HCT116 (cell line): ENCODE measurements around the gene TRAPPC12. TPM values are rescaled to one million over a fixed set of nuclear protein-coding genes. Genes with fewer than 3 reads are reported as not detected.

Experiments
- ATAC-seq: fragments of 200-7000 bp; cut with Tn5 transposase; 2 replicates; pipeline ENCODE4 v1.9.1; 2020; ENCODE audit warnings: mild to moderate bottlenecking, moderate library complexity
- BruUV-seq: library from RNA; stranded (reverse); fragments of 400-500 nt; replicated peaks from 2 replicates; lab custom pipeline; 2021; lab: Mats Ljungman, UMichigan
- CTCF ChIA-PET: fragments of 300-600 bp; sonication (Branson Sonifier 250); formaldehyde crosslinking; loops from one replicate; lab custom pipeline; 2021; ENCODE audit warnings: antibody characterized with exemption; lab: Charles Lee
- POLR2A ChIA-PET: fragments of 300-600, 350-600 bp; sonication (Branson Sonifier 250); formaldehyde crosslinking; loops from one replicate; lab custom pipeline; 2021; ENCODE audit warnings: antibody characterized with exemption; lab: Charles Lee
- RAD21 ChIA-PET, 2 experiments: fragments of 300-600 bp; sonication (Branson Sonifier 250); formaldehyde crosslinking; loops; one replicate each; lab custom pipeline; 2023; ENCODE audit warnings: low total read pairs in 2 of 2; ENCODE audit not compliant: uncharacterized antibody in 2 of 2, unreplicated experiment in 2 of 2, low non-redundant PET in 1 of 2; lab: Charles Lee
- DNase-seq: peaks from one replicate; pipeline ENCODE4 v3.0.0-alpha.2; 2010; ENCODE audit warnings: low read depth, low spot score
- H2AFZ ChIP-seq: fragments of 200-600 bp; shearing (Covaris generic), sonication (generic); 2 replicates; pipeline ENCODE4 v1.6.1; 2017; ENCODE audit warnings: low read depth, mixed run types, mixed read lengths, antibody characterized with exemption, low read length; ENCODE audit not compliant: poor library complexity, severe bottlenecking
- H3K27ac ChIP-seq: 2 replicates; pipeline ENCODE4 v1.5.1; 2012; ENCODE audit warnings: low read depth, low read length
- H3K27me3 ChIP-seq: fragments of 200-600 bp; sonication (generic); 2 replicates; pipeline ENCODE4 v1.6.1; 2016; ENCODE audit warnings: mixed run types, low read length, mixed read lengths; ENCODE audit not compliant: insufficient read depth
- H3K36me3 ChIP-seq, 2 experiments: fragments of 200-500 bp in 1 of 2; fragments of 200-600 bp in 1 of 2; sonication (Bioruptor generic) in 1 of 2; sonication (generic) in 1 of 2; 2 replicates each; pipeline versions ENCODE4 v1.5.1 to v1.6.1; 2014 to 2016; ENCODE audit warnings: low read length in 2 of 2, inconsistent platforms in 1 of 2, mixed read lengths in 1 of 2, mixed run types in 1 of 2; ENCODE audit not compliant: insufficient read depth in 2 of 2, control insufficient read depth in 1 of 2
- H3K4me1 ChIP-seq, 2 experiments: fragments of 200-600 bp in 1 of 2; sonication (generic) in 1 of 2; 2 replicates each; pipeline versions ENCODE4 v1.5.1 to v1.6.1; 2012 to 2017; ENCODE audit warnings: low read length in 2 of 2, inconsistent platforms in 1 of 2, mild to moderate bottlenecking in 1 of 2, mixed read lengths in 1 of 2, mixed run types in 1 of 2, moderate library complexity in 1 of 2; ENCODE audit not compliant: insufficient read depth in 2 of 2, control insufficient read depth in 1 of 2
- H3K4me2 ChIP-seq: fragments of 200-600 bp; sonication (generic); 2 replicates; pipeline ENCODE4 v1.6.1; 2017; ENCODE audit warnings: mixed run types, low read length, mixed read lengths
- H3K4me3 ChIP-seq, 2 experiments: fragments of 200-600 bp in 1 of 2; sonication (generic) in 1 of 2; replicated peaks in 1 of 2; 2 replicates each; pipeline ENCODE4 v1.5.1; 2011 to 2016; ENCODE audit warnings: low read length in 2 of 2, control low read depth in 1 of 2, low read depth in 1 of 2, mild to moderate bottlenecking in 1 of 2, mixed read lengths in 1 of 2, mixed run types in 1 of 2
- H3K79me2 ChIP-seq: fragments of 200-600 bp; sonication (generic); 2 replicates; pipeline ENCODE4 v1.6.1; 2017; ENCODE audit warnings: mild to moderate bottlenecking, mixed run types, low read length, moderate library complexity, mixed read lengths; ENCODE audit not compliant: insufficient read depth
- H3K9ac ChIP-seq: fragments of 200-600 bp; sonication (generic); 2 replicates; pipeline ENCODE4 v1.6.1; 2016; ENCODE audit warnings: low read length, mixed read lengths
- H3K9me2 ChIP-seq: fragments of 200-600 bp; sonication (generic), shearing (Covaris generic); 2 replicates; pipeline ENCODE4 v1.6.1; 2017; ENCODE audit warnings: mixed run types, mild to moderate bottlenecking, moderate library complexity; ENCODE audit not compliant: insufficient read depth
- H3K9me3 ChIP-seq, 2 experiments: fragments of 200-500 bp in 1 of 2; fragments of 200-600 bp in 1 of 2; sonication (Bioruptor generic) in 1 of 2; sonication (generic) in 1 of 2; 2 replicates each; pipeline ENCODE4 v1.6.1; 2014 to 2017; ENCODE audit warnings: low read length in 2 of 2, mixed read lengths in 2 of 2, inconsistent platforms in 1 of 2, low read depth in 1 of 2, mild to moderate bottlenecking in 1 of 2, mixed run types in 1 of 2, moderate library complexity in 1 of 2; ENCODE audit not compliant: control insufficient read depth in 1 of 2, insufficient read depth in 1 of 2
- H4K20me1 ChIP-seq: fragments of 200-600 bp; sonication (generic), shearing (Covaris generic); 2 replicates; pipeline ENCODE4 v1.6.1; 2017; ENCODE audit warnings: mixed run types, mild to moderate bottlenecking, moderate library complexity; ENCODE audit not compliant: insufficient read depth
- ATF3 ChIP-seq: IDR thresholded peaks from 2 replicates; pipeline ENCODE4 v1.6.1; 2012
- CBX3 ChIP-seq: IDR thresholded peaks from 2 replicates; pipeline ENCODE4 v1.6.1; 2012; ENCODE audit warnings: low read depth
- CEBPB ChIP-seq: IDR thresholded peaks from 2 replicates; pipeline ENCODE4 v1.6.1; 2012; ENCODE audit warnings: low read depth
- CTCF ChIP-seq, 3 experiments: fragments of 200-600 bp in 1 of 3; sonication (generic) in 1 of 3; IDR thresholded peaks in 2 of 3; conservative IDR thresholded peaks in 1 of 3; 2 replicates each; pipeline ENCODE4 v1.5.1; 2012 to 2017; ENCODE audit warnings: low read depth in 2 of 3, low read length in 2 of 3, antibody characterized with exemption in 1 of 3, borderline replicate concordance in 1 of 3, control low read depth in 1 of 3, mild to moderate bottlenecking in 1 of 3, mixed read lengths in 1 of 3, mixed run types in 1 of 3, moderate library complexity in 1 of 3; ENCODE audit not compliant: insufficient read depth in 1 of 3
- EGR1 ChIP-seq: IDR thresholded peaks from 2 replicates; pipeline ENCODE4 v1.6.1; 2012; ENCODE audit warnings: low read depth
- EZH2phosphoT487 ChIP-seq: fragments of 200-600 bp; IDR thresholded peaks from 2 replicates; pipeline ENCODE4 v1.6.1; 2018; ENCODE audit warnings: antibody characterized with exemption, borderline replicate concordance
- FOSL1 ChIP-seq: IDR thresholded peaks from 2 replicates; pipeline ENCODE4 v1.6.1; 2012; ENCODE audit warnings: low read depth
- JUND ChIP-seq: IDR thresholded peaks from 2 replicates; pipeline ENCODE4 v1.6.1; 2012
- MAX ChIP-seq: IDR thresholded peaks from 2 replicates; pipeline ENCODE4 v1.6.1; 2012
- REST ChIP-seq: IDR thresholded peaks from 2 replicates; pipeline ENCODE4 v1.6.1; 2012; ENCODE audit warnings: low read depth
- SIN3A ChIP-seq: IDR thresholded peaks from 2 replicates; pipeline ENCODE4 v1.6.1; 2012; ENCODE audit warnings: low read depth
- SP1 ChIP-seq: IDR thresholded peaks from 2 replicates; pipeline ENCODE4 v1.6.1; 2012; ENCODE audit warnings: low read depth
- TCF7L2 ChIP-seq: IDR thresholded peaks from 2 replicates; pipeline ENCODE4 v1.7.0; 2011; ENCODE audit warnings: borderline replicate concordance, inconsistent platforms; ENCODE audit not compliant: insufficient read depth, insufficient read length; ENCODE audit errors: extremely low read depth
- ZFX ChIP-seq: fragments of 450-650 bp; IDR thresholded peaks from 2 replicates; pipeline ENCODE4 v1.6.1; 2017
- ZNF274 ChIP-seq: fragments of 200-500 bp; sonication (Bioruptor generic); IDR thresholded peaks from 2 replicates; pipeline ENCODE4 v1.6.1; 2014; ENCODE audit warnings: mild to moderate bottlenecking, low read depth, low read length, inconsistent platforms
- intact Hi-C: fragments of 100-400 bp; cut with micrococcal nuclease; formaldehyde crosslinking; loops from 2 replicates; pipeline ENCODE4 v1.10.0; 2022
- total RNA-seq: library from RNA; stranded (reverse); gene quantifications from one replicate; pipeline ENCODE4 v1.2.1, GENCODE V29; 2021; ENCODE audit not compliant: unreplicated experiment

TRAPPC12 gene
- total RNA-seq, 1 experiment from 2014 or later = 47.4 TPM

GRCh38 chr2:3480352-3481010 lies 101.0 kb downstream of the TRAPPC12 start:
- ChIA-PET CTCF (interaction anchor here (1.1 kb wide), 1 partner anchor 57 kb away, joined by 3 read pairs; no protein-coding TSS in a partner anchor), RAD21 (no interaction called here), POLR2A (no interaction called here)
- Histone ChIP-seq H3K4me3 (no peak overlapping the region), H2AFZ (no peak overlapping the region), H3K79me2 (no peaks in the 10 kb centered on the region), H3K9me3 (no peaks in the 10 kb centered on the region), H3K27ac (no peak overlapping the region), H3K4me1 (no peaks in the 10 kb centered on the region), H3K4me2 (no peak overlapping the region), H4K20me1 (no peaks in the 10 kb centered on the region), H3K27me3 (no peaks in the 10 kb centered on the region), H3K9ac (no peak overlapping the region), H3K9me2 (no peaks in the 10 kb centered on the region), H3K36me3 (peaks cover 0 to 2% of the 10 kb centered on the region in 2 experiments; a peak in 1 of 4 replicates)
- BruUV-seq = no TSS peak
- intact Hi-C loops = no loop called here
- ATAC-seq = no peak
- no peak for DNase-seq
- TF ChIP-seq EZH2phosphoT487 (no peak), SIN3A (no peak), CTCF (IDR thresholded peaks at IDR 0.05 in 2 of 3, conservative IDR thresholded peaks at IDR 0.05 in 1 of 3; ENCODE audit: borderline replicate concordance in 1 of 3, insufficient read depth in 1 of 3, low read depth in 2 of 3, low read length in 2 of 3) (no peak), ATF3 (no peak)

GRCh38 chr2:3481011-3481400 lies 101.5 kb downstream of the TRAPPC12 start:
- H4K20me1 ChIP-seq = no peaks in the 10 kb centered on the region
- H3K9ac ChIP-seq = no peak overlapping the region
- POLR2A ChIA-PET = no interaction called here
- H3K4me3 ChIP-seq = no peak overlapping the region
- no peaks in the 10 kb centered on the region for H3K27me3 ChIP-seq
- no peaks in the 10 kb centered on the region for H3K79me2 ChIP-seq
- TF ChIP-seq CEBPB (no peak), FOSL1 (no peak), EGR1 (no peak), JUND (no peak), MAX (no peak), EZH2phosphoT487 (no peak), ZFX (no peak), ZNF274 (no peak), TCF7L2 (no peak), REST (no peak), SP1 (no peak), CBX3 (no peak)
- DNase-seq (no peak), ATAC-seq (no peak)
- H3K9me2 ChIP-seq = no peaks in the 10 kb centered on the region
- H3K27ac ChIP-seq = no peak overlapping the region
- RAD21 ChIA-PET = no interaction called here
- H3K4me2 ChIP-seq = no peak overlapping the region
- no TSS peak for BruUV-seq
- CTCF ChIA-PET = interaction anchor here (1.1 kb wide), 1 partner anchor 57 kb away, joined by 3 read pairs; no protein-coding TSS in a partner anchor
- H3K9me3 ChIP-seq = no peaks in the 10 kb centered on the region
- intact Hi-C loops = no loop called here
- H2AFZ ChIP-seq = no peak overlapping the region
- H3K4me1 ChIP-seq = no peaks in the 10 kb centered on the region
- peaks cover 0 to 2% of the 10 kb centered on the region in 2 experiments; a peak in 1 of 4 replicates for H3K36me3 ChIP-seq
